SK-N-DZ (cell line): Measurements from ENCODE around the gene SLC25A6.
"Not testable (repeated sequence)": the region's sequence is repeated elsewhere in the genome, so short reads cannot be mapped to it uniquely, and the experiment has no call there.

ENCODE experiments used
- DNase-seq: peaks from one replicate; pipeline ENCODE4 v3.0.0-alpha.2; 2015; ENCODE audit warnings: low spot score

The SLC25A6 gene

DNA sequence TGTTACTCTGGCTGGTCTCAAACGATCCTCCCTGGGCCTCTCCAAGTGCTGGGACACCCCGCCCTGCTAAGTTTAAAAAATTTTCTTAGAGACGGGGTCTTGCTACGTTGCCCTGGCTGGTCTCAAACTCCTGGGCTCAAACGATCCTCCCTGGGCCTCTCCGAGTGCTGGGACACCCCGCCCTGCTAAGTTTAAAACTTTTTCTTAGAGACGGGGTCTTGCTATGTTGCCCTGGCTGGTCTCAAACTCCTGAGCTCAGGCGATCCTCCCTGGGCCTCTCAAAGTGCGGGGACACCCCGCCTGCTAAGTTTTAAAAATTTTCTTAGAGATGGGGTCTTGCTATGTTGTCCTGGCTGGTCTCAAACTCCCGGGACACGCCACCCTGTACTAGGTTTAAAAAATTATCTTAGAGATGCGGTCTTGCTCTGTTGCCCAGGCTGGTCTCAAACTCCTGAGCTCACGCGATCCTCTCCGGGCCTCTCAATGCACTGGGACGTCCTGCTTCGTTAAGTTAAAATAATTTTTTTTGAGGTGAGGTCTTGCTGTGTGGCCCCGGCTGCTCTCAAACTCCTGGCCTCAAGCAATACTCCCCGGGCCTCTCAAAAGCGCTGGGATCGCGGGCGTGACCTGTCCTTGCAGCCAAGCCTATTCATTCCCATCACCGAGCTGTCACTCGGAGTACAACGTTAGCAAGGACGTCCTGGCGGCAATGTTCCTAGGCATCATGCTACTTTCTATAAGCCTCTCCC, 1.1 kb downstream of the SLC25A6 start:
- no peak for DNase-seq

DNA sequence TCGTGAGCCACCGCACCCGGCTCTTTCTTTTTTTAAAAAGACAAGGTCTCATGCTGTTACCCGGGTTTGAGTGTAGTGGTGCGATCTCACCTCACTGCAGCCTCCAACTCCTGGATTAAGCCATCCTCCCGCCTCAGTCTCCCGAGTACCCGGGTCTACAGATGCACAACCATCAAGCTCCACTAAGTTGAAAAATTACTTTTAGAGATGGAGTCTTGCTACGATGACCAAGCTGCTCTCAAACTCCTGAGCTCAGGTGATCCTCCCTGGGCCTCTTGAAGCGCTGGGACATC, 2.0 kb downstream of the SLC25A6 start:
- no peak for DNase-seq

- no peak for DNase-seq
Measured at GRCh38 chrX:1389181-1389992, 2.5 kb downstream of the SLC25A6 start.

GRCh38 chrX:1388651-1389050, 3.3 kb downstream of the SLC25A6 start:
- no peak for DNase-seq

GRCh38 chrX:1387141-1387776, 4.7 kb downstream of the SLC25A6 start:
- no peak for DNase-seq

DNA sequence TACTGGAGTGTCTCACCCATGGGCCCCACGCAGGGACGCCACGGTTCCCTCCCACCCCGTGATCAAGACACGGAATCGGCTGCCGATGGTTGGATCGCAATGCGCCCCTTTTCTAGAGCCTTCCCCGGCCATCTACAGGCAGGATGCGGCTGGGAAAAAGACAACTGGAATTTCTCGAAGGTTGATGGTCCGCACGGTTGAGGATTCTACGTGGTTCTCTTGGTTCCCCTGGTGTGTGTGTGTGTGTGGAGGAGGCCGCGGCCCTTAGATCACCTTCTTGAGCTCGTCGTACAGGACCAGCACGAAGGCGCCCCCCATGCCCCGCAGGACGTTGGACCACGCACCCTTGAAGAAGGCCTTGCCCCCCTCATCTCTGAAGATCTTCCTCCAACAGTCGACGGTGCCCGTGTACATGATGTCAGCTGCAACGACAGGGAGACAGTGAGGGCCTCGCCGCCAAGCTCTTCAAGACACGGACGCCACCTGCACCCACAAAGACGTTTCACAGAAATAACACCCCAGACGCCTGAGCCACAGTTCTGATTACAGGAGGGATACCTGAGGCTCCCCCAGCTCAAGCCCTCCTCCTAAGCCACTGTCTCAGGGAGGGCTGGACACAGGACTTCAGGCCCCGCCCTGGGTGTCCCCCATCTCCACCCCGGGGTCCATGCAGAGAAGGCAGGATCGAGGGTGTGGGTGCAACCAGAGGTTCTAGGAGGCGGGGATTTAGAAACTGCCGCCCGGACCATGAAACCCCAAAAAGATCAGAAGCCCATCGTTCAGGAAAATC, 5.4 kb downstream of the SLC25A6 start:
- DNase-seq, result no peak

DNA sequence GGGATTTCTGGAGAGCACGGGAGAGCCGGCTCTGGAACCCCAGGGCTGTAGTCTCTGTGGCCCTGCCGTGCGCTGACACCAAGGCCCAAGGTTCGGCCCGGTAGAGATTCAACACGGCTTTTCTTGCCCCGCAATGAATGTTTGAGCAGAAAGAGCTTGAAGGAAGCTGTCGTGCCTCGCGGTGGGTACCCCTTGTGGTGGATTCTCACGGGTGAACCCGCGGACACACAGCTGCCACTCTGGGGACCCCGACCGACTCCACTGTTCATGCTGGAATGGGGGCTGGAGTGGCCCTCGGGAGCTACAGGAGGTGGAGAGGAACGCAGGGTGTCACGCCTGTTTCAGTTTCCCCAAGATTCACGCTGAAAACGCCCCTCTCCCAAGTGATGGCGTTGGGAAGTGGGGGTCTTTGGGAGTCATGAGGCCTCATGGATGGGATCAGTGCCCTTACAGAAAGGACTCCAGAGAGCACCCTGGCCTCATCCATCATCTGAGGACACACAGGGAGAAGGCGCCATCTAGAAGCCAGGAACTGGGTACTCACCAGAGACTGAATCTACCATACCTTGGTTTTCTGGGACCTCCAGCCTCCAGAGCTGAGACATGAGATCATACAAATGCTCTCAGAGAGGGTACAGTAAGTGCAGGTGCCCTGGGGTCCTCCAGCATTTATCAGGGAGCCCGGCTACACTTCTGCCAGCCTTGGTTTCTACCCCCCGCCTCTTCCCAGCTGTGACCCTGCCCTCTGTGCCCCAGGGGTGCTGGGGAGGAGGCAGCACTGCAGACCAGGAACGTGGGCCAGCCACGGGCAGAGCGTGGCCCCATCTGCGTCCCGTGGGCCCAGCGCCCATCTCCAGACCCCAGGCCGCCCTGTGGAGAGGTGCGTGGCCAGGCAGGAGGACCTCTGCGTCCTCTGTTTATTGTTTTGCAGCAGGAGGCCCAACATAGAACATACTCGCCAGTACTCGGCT, 6.4 kb downstream of the SLC25A6 start:
- no peak for DNase-seq

- no peak for DNase-seq
Measured at GRCh38 chrX:1384658-1385252, 7.2 kb downstream of the SLC25A6 start.

DNA sequence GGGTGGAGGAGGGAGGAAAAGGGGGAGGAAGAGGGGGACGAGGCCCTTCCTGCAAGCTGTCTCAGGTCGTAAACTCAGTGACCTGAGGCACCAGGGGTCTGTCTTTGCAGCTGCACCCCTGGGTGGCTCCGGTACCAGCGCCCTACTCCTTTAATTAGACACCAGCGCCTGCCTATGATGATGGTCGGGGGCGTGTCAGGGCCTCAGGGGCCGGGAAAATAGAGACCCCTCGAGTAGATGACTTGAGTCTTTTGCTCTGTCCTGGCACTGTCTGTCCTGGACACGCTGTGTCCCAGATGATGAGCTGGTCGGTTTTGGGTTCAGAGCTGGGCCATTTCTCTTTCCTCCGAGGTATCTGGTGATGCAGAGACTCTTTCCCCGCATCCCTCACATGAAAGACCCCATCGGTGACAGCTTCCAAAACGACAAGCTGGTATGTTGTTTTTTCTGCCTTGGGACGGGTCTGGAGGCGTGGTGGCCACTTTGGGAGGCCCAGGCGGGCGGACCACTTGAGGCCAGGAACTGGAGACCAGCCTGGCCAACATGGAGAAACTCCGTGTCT, 11.2 kb downstream of the SLC25A6 start:
- DNase-seq, result peak; percentile 7

DNA sequence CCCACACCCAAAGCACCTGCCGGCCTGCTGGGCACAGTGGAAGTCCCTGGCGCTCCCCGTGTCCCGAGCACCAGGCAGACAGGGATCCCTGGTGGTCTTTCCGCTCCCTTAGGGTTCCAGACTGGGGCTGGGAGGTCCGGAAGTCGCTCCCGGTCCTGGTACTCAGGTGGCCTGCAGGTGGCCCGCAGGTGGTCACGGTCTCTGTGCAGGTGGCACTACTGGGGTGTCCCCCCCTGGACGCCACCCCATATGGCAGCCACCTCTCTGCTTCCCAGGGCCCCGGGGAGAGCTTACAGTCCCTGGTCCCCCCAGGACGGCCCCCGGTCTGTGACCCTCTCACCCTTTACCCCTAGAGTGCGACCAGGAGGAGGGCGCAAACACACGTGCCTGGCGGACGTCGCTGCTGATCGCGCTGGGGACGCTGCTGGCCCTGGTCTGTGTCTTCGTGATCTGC, 13.6 kb downstream of the SLC25A6 start:
- DNase-seq, result no peak

GRCh38 chrX:1368385-1368698, 23.6 kb downstream of the SLC25A6 start:
- no peak for DNase-seq

GRCh38 chrX:1366363-1366762, 25.6 kb downstream of the SLC25A6 start:
- DNase-seq, result not testable (repeated sequence)

GRCh38 chrX:1361910-1362309, 30.0 kb downstream of the SLC25A6 start:
- DNase-seq, result no peak

DNA sequence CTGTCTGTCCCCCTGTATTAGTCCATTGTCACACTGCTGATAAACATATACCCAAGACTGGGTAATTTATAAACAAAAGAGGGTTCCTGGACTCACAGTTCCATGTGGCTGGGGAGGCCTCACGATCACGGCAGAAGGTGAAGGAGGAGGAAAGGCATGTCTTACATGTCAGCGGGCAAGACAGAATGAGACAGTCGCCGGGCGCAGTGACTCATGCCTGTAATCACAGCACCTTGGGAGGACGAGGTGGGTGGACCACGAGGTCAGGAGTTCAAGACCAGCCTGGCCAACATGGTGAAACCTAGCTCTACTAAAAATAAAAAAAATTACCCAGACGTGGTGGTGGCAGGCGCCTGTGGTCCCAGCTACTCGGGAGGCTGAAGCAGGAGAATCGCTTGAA, 30.6 kb downstream of the SLC25A6 start:
- no peak for DNase-seq

DNA sequence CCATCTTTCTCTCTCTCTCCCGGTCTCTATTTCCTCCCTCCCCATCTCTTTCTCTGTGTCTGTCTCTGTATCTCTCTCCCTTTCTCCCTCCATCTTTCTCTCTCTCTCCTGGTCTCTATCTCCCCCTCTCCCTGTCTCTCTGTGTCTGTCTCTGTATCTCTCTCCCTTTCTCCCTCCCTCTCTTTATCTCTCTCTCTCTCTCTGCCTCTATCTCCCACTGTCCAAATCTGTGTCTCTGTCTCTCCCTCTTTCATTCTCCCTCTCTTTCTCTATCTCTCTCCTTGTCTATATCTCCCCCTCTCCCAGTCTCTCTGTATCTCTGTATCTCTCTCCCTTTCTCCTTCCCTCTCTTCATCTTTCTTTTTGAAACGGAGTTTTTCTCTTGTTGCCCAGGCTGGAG, 31.7 kb downstream of the SLC25A6 start:
- no peak for DNase-seq

GRCh38 chrX:1359477-1359873, 32.4 kb downstream of the SLC25A6 start:
- DNase-seq, result no peak

- no peak for DNase-seq
Measured at GRCh38 chrX:1358793-1359476, 33.0 kb downstream of the SLC25A6 start.

DNA sequence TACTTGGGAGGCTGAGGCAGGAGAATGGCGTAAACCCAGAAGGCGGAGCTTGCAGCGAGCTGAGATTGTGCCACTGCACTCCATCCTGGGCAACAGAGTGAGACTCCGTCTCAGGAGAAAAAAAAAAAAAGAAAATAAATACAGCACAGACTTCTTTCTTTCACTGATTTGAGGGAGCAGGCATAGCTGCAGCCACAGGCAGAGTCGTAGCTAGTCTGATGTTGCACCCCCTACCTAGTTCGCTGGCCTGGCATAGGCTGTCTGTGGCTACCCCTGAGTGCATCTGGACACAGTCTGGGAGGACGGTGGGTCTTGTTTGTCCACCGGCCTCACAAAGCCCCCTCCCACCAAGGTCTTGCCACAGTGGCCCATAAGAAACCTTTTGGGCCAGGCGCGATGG, 33.9 kb downstream of the SLC25A6 start:
- no peak for DNase-seq
